ENCODE data around the gene SPAG6.

SPAG6 gene

GRCh38 chr10:22434521-22434920 lies 89.2 kb downstream of the SPAG6 start:
- no peak for DNase-seq (ENCODE audit: low read depth in 2 of 2)

GRCh38 chr10:22435650-22436049 lies 90.4 kb downstream of the SPAG6 start:
- no peak for DNase-seq (ENCODE audit: low read depth in 2 of 2)

GRCh38 chr10:22436526-22436892 lies 91.2 kb downstream of the SPAG6 start:
- DNase-seq (ENCODE audit: low read depth in 2 of 2) = peak; percentile 6 to 23

GRCh38 chr10:22436893-22437619 lies 91.8 kb downstream of the SPAG6 start:
- peak; percentile 67 to 75 for DNase-seq (ENCODE audit: low read depth in 2 of 2)

- peak in 1 of 2 donors; percentile 21 for DNase-seq (ENCODE audit: low read depth in 2 of 2)
Observed at GRCh38 chr10:22437620-22438588, 92.6 kb downstream of the SPAG6 start.

GRCh38 chr10:22438711-22439110 lies 93.4 kb downstream of the SPAG6 start:
- no peak for DNase-seq (ENCODE audit: low read depth in 2 of 2)

- no peak for DNase-seq (ENCODE audit: low read depth in 2 of 2)
Observed at GRCh38 chr10:22442063-22442462, 96.8 kb downstream of the SPAG6 start.

- no peak for DNase-seq (ENCODE audit: low read depth in 2 of 2)
Observed at GRCh38 chr10:22442468-22442867, 97.2 kb downstream of the SPAG6 start.

GRCh38 chr10:22443175-22443901 lies 98.0 kb downstream of the SPAG6 start:
- no peak for DNase-seq (ENCODE audit: low read depth in 2 of 2)

GRCh38 chr10:22444219-22444788 lies 99.0 kb downstream of the SPAG6 start:
- no peak for DNase-seq (ENCODE audit: low read depth in 2 of 2)

- no peak for DNase-seq (ENCODE audit: low read depth in 2 of 2)
Observed at GRCh38 chr10:22445495-22445894, 100.2 kb downstream of the SPAG6 start.

GRCh38 chr10:22447068-22447467 lies 101.8 kb downstream of the SPAG6 start:
- DNase-seq (ENCODE audit: low read depth in 2 of 2) = no peak

- DNase-seq (ENCODE audit: low read depth in 2 of 2) = no peak
Observed at GRCh38 chr10:22451346-22451745, 106.0 kb downstream of the SPAG6 start.

- no peak for DNase-seq (ENCODE audit: low read depth in 2 of 2)
Observed at GRCh38 chr10:22453320-22453719, 108.0 kb downstream of the SPAG6 start.

- no peak for DNase-seq (ENCODE audit: low read depth in 2 of 2)
Observed at GRCh38 chr10:22453948-22454591, 108.8 kb downstream of the SPAG6 start.

- no peak for DNase-seq (ENCODE audit: low read depth in 2 of 2)
Observed at GRCh38 chr10:22454634-22455033, 109.3 kb downstream of the SPAG6 start.

- no peak for DNase-seq (ENCODE audit: low read depth in 2 of 2)
Observed at GRCh38 chr10:22455068-22455857, 110.0 kb downstream of the SPAG6 start.

- DNase-seq (ENCODE audit: low read depth in 2 of 2) = no peak
Observed at GRCh38 chr10:22456486-22456885, 111.2 kb downstream of the SPAG6 start.

- DNase-seq (ENCODE audit: low read depth in 2 of 2) = no peak
Observed at GRCh38 chr10:22458272-22459038, 113.2 kb downstream of the SPAG6 start.

- DNase-seq (ENCODE audit: low read depth in 2 of 2) = no peak
Observed at GRCh38 chr10:22459496-22459895, 114.2 kb downstream of the SPAG6 start.
